Keratinocyte (primary cell): ENCODE data around the gene NRP2. TPM values are rescaled to one million over a fixed set of nuclear protein-coding genes. Genes with fewer than 3 reads are reported as not detected.

ENCODE experiments used
- DNase-seq: peaks from one replicate; pipeline ENCODE4 v3.0.0-alpha.2; 2011; ENCODE audit warnings: low read depth, missing footprints, low spot score
- FAIRE-seq: peaks from 2 replicates; lab custom pipeline; 2011; peaks lifted over from hg19 to GRCh38; lab: Jason Lieb, UNC
- H2AFZ ChIP-seq: 2 replicates; pipeline ENCODE4 v1.6.0; 2012; ENCODE audit warnings: low read length, control low read depth, inconsistent platforms; ENCODE audit not compliant: control insufficient read depth
- H3K27ac ChIP-seq: 2 replicates; pipeline ENCODE4 v1.5.1; 2011; ENCODE audit warnings: low read length; ENCODE audit not compliant: control insufficient read depth, insufficient read depth
- H3K27me3 ChIP-seq: 3 replicates; pipeline ENCODE4 v1.6.0; 2011; ENCODE audit warnings: low read length; ENCODE audit not compliant: control insufficient read depth, insufficient read depth; ENCODE audit errors: extremely low read depth
- H3K36me3 ChIP-seq, 2 experiments: 2 replicates in 1 of 2; 3 replicates in 1 of 2; pipeline ENCODE4 v1.5.1; 2011; ENCODE audit warnings: low read length in 2 of 2, mild to moderate bottlenecking in 1 of 2; ENCODE audit not compliant: control insufficient read depth in 2 of 2, insufficient read depth in 2 of 2; ENCODE audit errors: extremely low read depth in 1 of 2
- H3K4me1 ChIP-seq: 3 replicates; pipeline ENCODE4 v1.5.1; 2011; ENCODE audit warnings: low read length; ENCODE audit not compliant: control insufficient read depth, insufficient read depth; ENCODE audit errors: extremely low read depth
- H3K4me2 ChIP-seq: 3 replicates; pipeline ENCODE4 v1.6.0; 2011; ENCODE audit warnings: low read depth, low read length; ENCODE audit not compliant: control insufficient read depth, insufficient read depth; ENCODE audit errors: extremely low read depth
- H3K4me3 ChIP-seq, 3 experiments: fragments of 200-600 bp in 1 of 3; sonication (generic) in 1 of 3; 2 replicates in 2 of 3; 3 replicates in 1 of 3; pipeline ENCODE4 v1.5.1; 2011 to 2016; ENCODE audit warnings: low read length in 3 of 3, mild to moderate bottlenecking in 3 of 3, control low read depth in 2 of 3, inconsistent platforms in 1 of 3, low read depth in 1 of 3, mixed read lengths in 1 of 3, mixed run types in 1 of 3, moderate library complexity in 1 of 3; ENCODE audit not compliant: control insufficient read depth in 2 of 3, insufficient read depth in 2 of 3; ENCODE audit errors: extremely low read depth in 1 of 3
- H3K79me2 ChIP-seq: 2 replicates; pipeline ENCODE4 v1.6.0; 2012; ENCODE audit warnings: low read length; ENCODE audit not compliant: control insufficient read depth, insufficient read depth
- H3K9ac ChIP-seq: 3 replicates; pipeline ENCODE4 v1.6.0; 2011; ENCODE audit warnings: low read length; ENCODE audit not compliant: control insufficient read depth, insufficient read depth; ENCODE audit errors: extremely low read depth
- H3K9me1 ChIP-seq: 3 replicates; pipeline ENCODE4 v1.6.0; 2011; ENCODE audit warnings: low read length; ENCODE audit not compliant: control insufficient read depth, insufficient read depth; ENCODE audit errors: extremely low read depth
- H3K9me3 ChIP-seq: 2 replicates; pipeline ENCODE4 v1.5.1; 2012; ENCODE audit warnings: low read depth, low read length; ENCODE audit not compliant: control insufficient read depth
- H4K20me1 ChIP-seq: 3 replicates; pipeline ENCODE4 v1.6.0; 2011; ENCODE audit warnings: low read length; ENCODE audit not compliant: control insufficient read depth, insufficient read depth; ENCODE audit errors: extremely low read depth
- CTCF ChIP-seq, 3 experiments: IDR thresholded peaks in 1 of 3; conservative IDR thresholded peaks in 1 of 3; optimal IDR thresholded peaks in 1 of 3; 2 replicates in 2 of 3; 3 replicates in 1 of 3; pipeline versions ENCODE3 to v1.5.1; 2011; ENCODE audit warnings: low read length in 3 of 3, mild to moderate bottlenecking in 3 of 3, moderate library complexity in 2 of 3, control low read depth in 1 of 3, inconsistent platforms in 1 of 3; ENCODE audit not compliant: insufficient read depth in 2 of 3; ENCODE audit errors: extremely low read depth in 1 of 3
- EZH2 ChIP-seq: IDR thresholded peaks from one replicate; pipeline ENCODE4 v1.6.1; 2012; ENCODE audit warnings: inconsistent platforms, mild to moderate bottlenecking, low read length, moderate library complexity
- dilution Hi-C: fragments of 300-500 bp; cut with MboI; formaldehyde crosslinking; loops from one replicate; pipeline ENCODE4 v1.7.0; 2020; ENCODE audit warnings: low sequenced_read_pairs; ENCODE audit not compliant: extremely low pct_ligation_motif_present
- polyA plus RNA-seq, 5 experiments: library from polyadenylated mRNA; depleted of rRNA in 3 of 5; stranded (reverse) in 3 of 5; stranded (forward) in 1 of 5; unstranded in 1 of 5; fragments of >200 nt; gene quantifications; 1 replicate in 1 of 5; 2 replicates in 3 of 5; 3 replicates in 1 of 5; pipeline versions ENCODE4 v1.2.1 to v1.2.3, GENCODE V29; 2011 to 2012; ENCODE audit warnings: missing spikeins in 2 of 5, low read depth in 1 of 5, low replicate concordance in 1 of 5

The NRP2 gene
- polyA plus RNA-seq, 1 donor (not counting 4 experiments of a cell fraction or from before 2014, with no cell fraction given), result 20.6 TPM

GRCh38 chr2:205765151-205765550, 82.8 kb downstream of the NRP2 start:
- Histone ChIP-seq H3K9ac (no peak overlapping the region), H3K4me1 (peaks cover 43% of the 10 kb centered on the region), H4K20me1 (no peaks in the 10 kb centered on the region), H2AFZ (no peak overlapping the region), H3K27ac (no peak overlapping the region), H3K27me3 (no peaks in the 10 kb centered on the region), H3K4me2 (no peak overlapping the region), H3K36me3 (peaks cover 7 to 19% of the 10 kb centered on the region in 2 experiments), H3K4me3 (no peak overlapping the region), H3K9me1 (no peaks in the 10 kb centered on the region), H3K79me2 (no peaks in the 10 kb centered on the region), H3K9me3 (peaks cover 2% of the 10 kb centered on the region)
- FAIRE-seq, result no peak
- no peak for DNase-seq
- dilution Hi-C loops, result no loop called here
- TF ChIP-seq EZH2, result no peak
- TF ChIP-seq CTCF (optimal IDR thresholded peaks at IDR 0.05 in 1 of 3, IDR thresholded peaks at IDR 0.05 in 1 of 3, conservative IDR thresholded peaks at IDR 0.05 in 1 of 3; ENCODE audit: extremely low read depth in 1 of 3, insufficient read depth in 2 of 3, low read length in 3 of 3), result no peak

- peaks cover 60% of the 10 kb centered on the region for H3K4me1 ChIP-seq
- H2AFZ ChIP-seq, result no peak overlapping the region
- peaks cover 7 to 23% of the 10 kb centered on the region in 2 experiments for H3K36me3 ChIP-seq
- no peaks in the 10 kb centered on the region for H3K79me2 ChIP-seq
- H4K20me1 ChIP-seq, result no peaks in the 10 kb centered on the region
- TF ChIP-seq EZH2 (no peak), CTCF (optimal IDR thresholded peaks at IDR 0.05 in 1 of 3, IDR thresholded peaks at IDR 0.05 in 1 of 3, conservative IDR thresholded peaks at IDR 0.05 in 1 of 3; ENCODE audit: extremely low read depth in 1 of 3, insufficient read depth in 2 of 3, low read length in 3 of 3) (peak; percentile 80 to 84 (median 83))
- no peak overlapping the region for H3K4me3 ChIP-seq
- H3K9me3 ChIP-seq, result peaks cover 2% of the 10 kb centered on the region
- H3K9ac ChIP-seq, result no peak overlapping the region
- no peak overlapping the region for H3K27ac ChIP-seq
- no peaks in the 10 kb centered on the region for H3K9me1 ChIP-seq
- dilution Hi-C loops, result no loop called here
- FAIRE-seq (no peak), DNase-seq (no peak)
- no peaks in the 10 kb centered on the region for H3K27me3 ChIP-seq
- H3K4me2 ChIP-seq, result no peak overlapping the region
Measured at GRCh38 chr2:205766779-205767359, 84.6 kb downstream of the NRP2 start.
